IPS-NIHi7 (cell line): ENCODE results near the gene R3HDML.
"Not testable (repeated sequence)": the region's sequence is repeated elsewhere in the genome, so short reads cannot be mapped to it uniquely, and the experiment has no call there.

ENCODE experiments used
- DNase-seq: peaks from one replicate; pipeline ENCODE4 v3.0.0; 2012; ENCODE audit warnings: mixed read lengths; ENCODE audit errors: extremely low spot score

R3HDML gene

GRCh38 chr20:44336725-44337380, at the start of gene R3HDML:
R3HDML (plus strand) TSS chr20:44337043; CDS start chr20:44337158, 115 bp downstream.
- DNase-seq: peak; percentile 9

GRCh38 chr20:44287272-44288097, 49.4 kb upstream of the R3HDML start:
- DNase-seq: no peak

GRCh38 chr20:44288252-44288651, 48.6 kb upstream of the R3HDML start:
- no peak for DNase-seq

GRCh38 chr20:44291754-44292153, 45.1 kb upstream of the R3HDML start:
- DNase-seq: no peak

GRCh38 chr20:44296011-44296410, 40.8 kb upstream of the R3HDML start:
- DNase-seq: no peak

GRCh38 chr20:44297721-44298120, 39.1 kb upstream of the R3HDML start:
- no peak for DNase-seq

- not testable (repeated sequence) for DNase-seq
These were observed 37.8 kb upstream of the R3HDML start for GRCh38 chr20:44299011-44299535.

- DNase-seq: no peak
These were observed 35.6 kb upstream of the R3HDML start for GRCh38 chr20:44301285-44301684.

- DNase-seq: no peak
These were observed 34.7 kb upstream of the R3HDML start for GRCh38 chr20:44302026-44302669.

GRCh38 chr20:44302736-44303135, 34.1 kb upstream of the R3HDML start:
- DNase-seq: no peak

GRCh38 chr20:44304383-44304782, 32.5 kb upstream of the R3HDML start:
- no peak for DNase-seq

- DNase-seq: no peak
These were observed 29.9 kb upstream of the R3HDML start for GRCh38 chr20:44306927-44307326.

GRCh38 chr20:44309763-44310663, 26.8 kb upstream of the R3HDML start:
- DNase-seq: peak; percentile 20

- DNase-seq: peak; percentile 99
These were observed 25.9 kb upstream of the R3HDML start, which contains the start of gene FITM2 for GRCh38 chr20:44310664-44311639. FITM2 (minus strand) TSS chr20:44311202; CDS start chr20:44311148, 54 bp downstream.

GRCh38 chr20:44314870-44315269, 22.0 kb upstream of the R3HDML start:
- DNase-seq: no peak

- DNase-seq: no peak
These were observed 16.9 kb upstream of the R3HDML start for GRCh38 chr20:44319839-44320422.

- no peak for DNase-seq
These were observed 12.5 kb upstream of the R3HDML start for GRCh38 chr20:44324343-44324742.

- DNase-seq: peak; percentile 60
These were observed 10.3 kb upstream of the R3HDML start for GRCh38 chr20:44326391-44327159.

- not testable (repeated sequence) for DNase-seq
These were observed 9.1 kb upstream of the R3HDML start for GRCh38 chr20:44327748-44328147.
